G401 (cell line): ENCODE results near the gene ASAP2. TPM values are rescaled to one million over a fixed set of nuclear protein-coding genes. Genes with fewer than 3 reads are reported as not detected.
"Not testable (repeated sequence)": the region's sequence is repeated elsewhere in the genome, so short reads cannot be mapped to it uniquely, and the experiment has no call there.

ENCODE experiments used
- DNase-seq: peaks from one replicate; pipeline ENCODE4 v3.0.0-alpha.2; 2015; ENCODE audit warnings: low spot score
- in situ Hi-C: cut with HindIII; loops from 2 replicates; pipeline ENCODE4 v1.10.0; 2016; ENCODE audit warnings: low sequenced_read_pairs, mixed read lengths
- total RNA-seq: library from RNA; depleted of rRNA; stranded (reverse); fragments of >200 nt; shearing (Covaris generic); gene quantifications from 2 replicates; pipeline ENCODE4 v1.2.3, GENCODE V29; 2014

Gene ASAP2
- total RNA-seq, 1 experiment from 2014 or later: 7.1 TPM

GRCh38 chr2:9207641-9208311, 1.2 kb downstream of the ASAP2 start:
- peak; percentile 58 for DNase-seq
- in situ Hi-C loops: no loop called here

DNA sequence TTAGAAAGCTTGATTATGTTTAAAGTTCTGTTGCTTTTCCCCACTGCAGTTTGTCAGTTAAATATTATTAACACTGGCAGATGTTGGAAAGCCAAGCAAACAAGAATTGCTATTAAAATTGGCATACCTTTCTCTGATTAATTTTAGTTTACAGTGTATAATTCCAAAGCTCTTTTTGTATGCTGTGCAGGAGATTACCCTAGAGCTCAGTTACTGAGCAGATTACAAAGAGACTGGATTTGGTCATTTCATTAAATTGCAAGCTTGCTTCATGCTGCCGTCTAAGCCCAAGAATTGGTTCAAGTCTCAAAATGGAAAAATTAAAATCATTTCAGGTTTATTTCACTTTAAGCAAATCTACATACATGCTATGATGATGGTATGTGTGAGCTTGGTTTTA, 2.3 kb downstream of the ASAP2 start:
- in situ Hi-C loops: no loop called here
- no peak for DNase-seq

DNA sequence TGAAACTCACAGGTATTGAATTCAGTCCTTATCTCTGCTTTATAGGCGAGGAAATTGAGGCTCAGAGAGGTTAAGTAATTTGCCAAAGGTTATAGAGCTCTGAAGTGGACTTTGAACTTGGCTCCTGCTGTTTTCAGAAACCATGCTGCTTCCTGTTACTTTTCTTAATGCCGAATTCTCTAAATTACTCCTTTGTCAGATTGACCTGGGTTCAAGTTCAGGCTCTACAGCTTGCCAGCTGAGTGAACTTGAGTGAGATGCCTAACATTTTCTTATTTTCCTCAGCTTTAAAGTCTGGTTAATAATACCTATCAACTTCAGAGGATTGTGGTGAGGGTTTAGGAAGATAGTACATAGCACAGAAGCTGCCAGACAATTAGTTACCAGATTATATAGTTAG, 3.4 kb downstream of the ASAP2 start:
- in situ Hi-C loops: no loop called here
- no peak for DNase-seq

DNA sequence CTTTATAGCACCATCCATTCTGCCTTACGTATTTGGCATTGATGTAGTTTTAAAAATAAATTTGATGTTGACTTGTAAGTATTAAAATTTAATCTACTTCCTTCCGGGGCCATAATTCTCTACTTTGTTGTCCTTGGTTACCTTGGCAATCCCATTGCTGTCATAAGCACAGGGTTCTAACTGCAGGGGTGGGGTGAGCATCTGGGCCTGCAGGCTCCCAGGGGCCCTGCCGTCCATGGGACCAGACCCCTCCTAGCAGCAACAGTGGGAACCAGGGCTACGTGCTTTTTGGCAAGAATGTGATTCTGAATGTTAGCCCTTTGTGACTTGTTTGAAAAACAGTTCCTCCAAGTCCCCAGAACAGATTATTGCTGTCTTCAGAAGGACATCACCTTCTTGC, 4.9 kb downstream of the ASAP2 start:
- no peak for DNase-seq
- in situ Hi-C loops: no loop called here

- in situ Hi-C loops: no loop called here
- no peak for DNase-seq
Measured at GRCh38 chr2:9212010-9212635, 5.5 kb downstream of the ASAP2 start.

DNA sequence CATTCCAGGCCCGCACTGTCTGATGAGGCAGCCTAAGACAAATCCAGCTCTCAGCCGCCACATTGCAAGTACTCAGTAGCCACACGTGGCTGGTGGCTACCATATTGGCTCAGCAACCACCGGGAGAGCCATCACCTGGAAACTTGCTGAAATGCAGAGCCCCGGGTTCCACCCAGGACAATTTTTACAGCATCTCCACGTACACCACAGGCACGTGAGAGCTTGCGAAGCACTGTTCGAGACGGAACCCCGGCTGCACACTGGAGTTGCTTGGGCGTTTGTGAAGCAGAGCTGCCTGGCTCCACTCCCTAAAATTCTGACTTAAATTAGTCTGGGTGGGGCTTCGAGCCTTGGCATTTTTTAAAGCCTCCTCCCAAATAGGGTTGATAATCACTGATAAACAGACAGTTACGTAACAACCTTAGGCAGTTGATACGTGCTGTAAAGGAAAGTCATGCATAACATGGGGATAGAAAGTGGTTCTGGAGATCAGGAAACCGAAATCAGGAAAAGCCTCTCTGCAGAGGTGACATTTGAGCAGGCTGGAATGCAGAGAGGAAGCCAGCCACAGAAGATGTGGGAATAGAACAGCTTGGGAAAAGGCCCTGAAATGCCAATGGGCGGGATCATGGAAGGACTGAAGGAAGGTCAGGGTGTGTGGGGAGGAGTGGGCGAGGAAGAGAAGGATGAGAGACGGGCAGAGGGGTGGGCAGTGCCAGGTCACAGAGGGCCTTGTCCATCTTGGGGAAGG, 6.2 kb downstream of the ASAP2 start:
- in situ Hi-C loops: no loop called here
- no peak for DNase-seq

DNA sequence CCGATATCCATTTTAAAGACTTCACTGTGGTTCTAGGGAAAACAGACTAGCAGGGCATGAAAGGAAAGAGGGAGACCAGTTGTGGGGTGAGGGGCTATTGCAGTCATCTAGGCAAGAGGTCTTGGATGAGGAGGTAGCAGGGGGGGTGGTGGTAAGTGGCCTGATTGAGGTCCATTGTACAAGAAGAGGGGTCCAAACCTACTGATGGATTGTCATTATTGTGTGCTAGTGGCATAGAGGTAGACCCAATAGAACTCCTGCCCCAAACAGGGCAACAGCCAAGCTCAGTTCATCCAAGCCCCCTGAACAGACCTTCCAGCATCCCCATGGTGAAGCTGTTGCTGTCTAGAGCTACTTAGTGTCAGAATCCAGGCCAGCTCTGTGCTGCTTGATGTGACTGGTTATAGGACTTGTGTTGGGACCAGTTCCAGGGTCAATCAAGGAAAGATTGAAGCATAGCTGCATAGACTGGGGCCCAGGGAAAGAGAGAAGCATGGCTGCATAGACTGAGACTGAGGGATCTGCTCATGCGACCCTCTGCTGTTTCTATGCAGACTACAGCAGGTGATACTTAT, 7.0 kb downstream of the ASAP2 start:
- in situ Hi-C loops: no loop called here
- no peak for DNase-seq

- no peak for DNase-seq
- in situ Hi-C loops: no loop called here
Measured at GRCh38 chr2:9214873-9215272, 8.3 kb downstream of the ASAP2 start.

- no peak for DNase-seq
- in situ Hi-C loops: no loop called here
Measured at GRCh38 chr2:9215680-9216079, 9.1 kb downstream of the ASAP2 start.

GRCh38 chr2:9216143-9216542, 9.5 kb downstream of the ASAP2 start:
- DNase-seq, in situ Hi-C loops: not testable (repeated sequence)

- DNase-seq: no peak
- in situ Hi-C loops: no loop called here
Measured at GRCh38 chr2:9217838-9218770, 11.5 kb downstream of the ASAP2 start.

DNA sequence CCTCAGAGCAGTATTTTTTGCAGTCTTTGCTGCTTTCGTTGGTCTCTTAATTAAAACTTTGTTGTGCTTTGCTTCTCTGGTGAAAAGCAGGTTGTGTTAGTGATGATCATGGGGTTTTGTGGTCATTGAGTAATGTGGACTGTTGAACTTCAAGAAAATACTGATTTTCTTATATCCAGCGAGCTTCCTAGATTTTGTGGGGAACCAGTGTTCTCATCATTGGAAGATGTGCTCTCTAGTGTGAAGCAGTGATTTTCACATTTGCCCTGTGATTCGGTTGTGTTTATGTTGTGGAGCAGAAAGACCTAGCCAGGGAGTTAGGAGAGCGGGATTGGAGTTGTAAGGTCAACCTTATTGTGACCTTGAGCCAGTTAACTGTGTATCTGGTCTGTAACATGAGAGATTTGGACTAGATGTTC, 12.4 kb downstream of the ASAP2 start:
- in situ Hi-C loops: no loop called here
- no peak for DNase-seq

- in situ Hi-C loops: no loop called here
- DNase-seq: peak; percentile 1
Measured at GRCh38 chr2:9220201-9220600, 13.6 kb downstream of the ASAP2 start.

GRCh38 chr2:9221223-9221622, 14.6 kb downstream of the ASAP2 start:
- in situ Hi-C loops: no loop called here
- DNase-seq: peak; percentile 65

DNA sequence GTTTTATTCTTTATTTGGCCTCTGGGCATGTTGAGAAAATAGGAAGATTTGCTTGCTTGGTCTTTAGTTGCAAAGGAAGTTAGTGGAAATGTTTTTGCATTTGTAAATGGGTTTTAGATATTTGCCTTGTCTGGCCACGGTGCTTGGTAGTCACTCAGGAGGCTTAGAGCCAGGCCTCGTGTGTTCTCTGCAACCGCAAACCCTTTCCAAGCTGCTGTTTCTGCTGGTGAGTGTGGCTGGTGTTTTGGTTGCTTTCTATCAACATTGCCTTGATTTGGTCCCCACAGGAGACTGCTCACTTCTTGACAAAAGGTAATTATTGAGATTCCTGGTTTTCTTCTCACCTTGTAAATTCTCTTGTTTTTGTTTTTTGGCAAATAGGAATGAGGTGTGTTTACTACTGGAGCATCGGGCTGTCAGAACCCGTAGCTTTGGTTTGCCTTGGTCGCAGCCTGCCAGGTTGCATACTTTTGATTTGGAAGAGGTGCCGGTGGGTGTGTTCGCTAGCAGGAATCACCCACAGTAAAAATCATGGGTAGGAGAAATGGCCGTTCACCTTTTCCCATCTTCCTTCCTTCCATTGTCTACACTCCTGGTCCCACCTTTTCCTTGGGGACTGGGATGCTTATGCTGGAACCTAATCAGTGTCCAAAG, 15.8 kb downstream of the ASAP2 start:
- in situ Hi-C loops: no loop called here
- DNase-seq: peak; percentile 78

- in situ Hi-C loops: no loop called here
- no peak for DNase-seq
Measured at GRCh38 chr2:9222893-9223287, 16.3 kb downstream of the ASAP2 start.

DNA sequence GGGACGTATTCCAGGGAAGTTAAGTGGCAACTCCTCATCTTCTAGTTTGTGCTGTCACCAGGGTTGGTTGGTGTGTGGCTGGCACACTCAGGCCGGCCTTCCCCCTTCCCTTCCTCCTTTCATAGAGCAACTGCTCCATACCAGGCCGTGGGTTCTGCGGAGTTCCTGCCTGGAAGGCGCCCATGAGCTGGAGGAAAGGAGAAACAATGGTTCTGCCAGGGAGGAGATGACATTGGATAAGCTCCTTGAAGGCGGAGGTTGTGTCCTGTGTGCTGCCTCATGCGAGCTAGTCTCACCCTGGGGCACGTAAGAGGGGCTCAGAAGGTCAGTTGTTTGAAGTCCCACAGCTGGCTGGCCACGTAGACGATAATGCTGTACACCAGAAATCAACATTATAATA, 19.2 kb downstream of the ASAP2 start:
- no peak for DNase-seq
- in situ Hi-C loops: no loop called here

DNA sequence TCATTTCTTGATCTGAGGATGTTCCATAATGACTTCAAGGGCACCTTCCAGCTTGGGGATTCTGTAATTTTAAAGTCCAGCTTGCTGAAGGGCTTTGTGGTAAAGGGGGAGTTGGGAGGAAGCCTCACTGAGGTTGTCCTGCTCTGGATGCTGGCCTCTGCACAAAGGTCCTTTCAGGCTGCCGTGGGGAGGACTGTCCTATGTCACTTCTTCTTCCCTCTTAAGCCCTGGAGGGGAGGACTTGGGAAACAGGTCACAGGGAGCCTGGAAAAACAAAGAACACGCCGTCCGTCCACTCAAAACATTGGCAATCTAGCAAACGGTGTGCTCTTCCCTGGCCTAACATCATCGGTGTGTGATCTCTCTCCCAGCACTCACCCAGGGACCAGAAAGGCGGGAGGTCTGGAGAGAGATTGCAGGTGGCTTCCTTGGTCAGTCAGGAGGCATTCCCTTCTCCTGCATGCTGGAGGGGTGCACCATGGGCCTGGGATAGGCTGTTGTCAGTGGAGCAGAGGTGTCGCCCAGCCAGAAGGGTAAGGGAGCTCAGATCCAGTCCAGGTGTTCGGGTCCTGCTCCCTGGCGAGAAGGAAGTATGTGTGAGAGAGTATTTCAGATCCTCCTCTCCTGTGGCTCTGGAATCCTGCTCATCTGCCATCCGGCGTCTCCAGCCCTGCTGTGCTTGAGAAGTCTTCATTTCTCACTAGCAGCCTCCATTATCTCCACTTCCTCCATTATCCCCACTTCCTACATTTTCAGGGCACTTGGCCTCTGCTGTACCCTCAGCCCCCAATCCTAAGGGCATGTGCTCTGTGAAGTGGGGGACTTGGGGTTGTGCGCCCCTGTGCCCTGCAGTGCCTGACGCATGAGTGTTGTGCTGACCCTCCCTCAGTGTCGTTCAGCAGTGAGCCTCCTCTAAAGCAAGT, 20.1 kb downstream of the ASAP2 start:
- in situ Hi-C loops: no loop called here
- peak; percentile 51 for DNase-seq
